HepG2 (cell line): ENCODE measurements around the gene CDX2. TPM values are rescaled to one million over a fixed set of nuclear protein-coding genes. Genes with fewer than 3 reads are reported as not detected.

Experiments used
- ATAC-seq: fragments of 200-7000 bp; cut with Tn5 transposase; 3 replicates; pipeline ENCODE4 v1.9.1; 2020; ENCODE audit warnings: mild to moderate bottlenecking, moderate library complexity
- BruUV-seq: library from RNA; stranded (reverse); fragments of 400-500 nt; replicated peaks from 2 replicates; lab custom pipeline; 2021; lab: Mats Ljungman, UMichigan
- CTCF ChIA-PET: fragments of 300-600 bp; formaldehyde crosslinking; extraction: SDS; loops from one replicate; lab custom pipeline; 2021; ENCODE audit warnings: low total read pairs, inconsistent platforms, low intra/inter-chr PET ratio; lab: Yijun Ruan, JAX
- POLR2A ChIA-PET: fragments of 350-600 bp; sonication (Branson Sonifier 250); formaldehyde crosslinking; loops from one replicate; lab custom pipeline; 2020; ENCODE audit warnings: antibody characterized with exemption, inconsistent platforms; lab: Yijun Ruan, JAX
- DNase-seq: peaks from one replicate; pipeline ENCODE4 v3.0.0-alpha.2; 2015; ENCODE audit warnings: low spot score
- FAIRE-seq: peaks from 3 replicates; lab custom pipeline; 2011; peaks lifted over from hg19 to GRCh38; lab: Jason Lieb, UNC
- H2AFZ ChIP-seq: one replicate; pipeline ENCODE4 v1.6.1; 2011; ENCODE audit warnings: low read length, inconsistent platforms
- H3K27ac ChIP-seq: fragments of 300-600 bp; 3 replicates; pipeline ENCODE4 v1.8.0; 2011; ENCODE audit warnings: mixed run types, mild to moderate bottlenecking, mixed read lengths, low read length, inconsistent platforms; ENCODE audit not compliant: insufficient read depth; ENCODE audit errors: extremely low read length
- H3K27me3 ChIP-seq, 2 experiments: fragments of 200-600 bp in 1 of 2; 2 replicates in 1 of 2; 3 replicates in 1 of 2; pipeline versions ENCODE4 v1.6.0 to v1.8.0; 2011; ENCODE audit warnings: low read length in 2 of 2, mild to moderate bottlenecking in 2 of 2, moderate library complexity in 2 of 2, inconsistent platforms in 1 of 2; ENCODE audit not compliant: insufficient read depth in 2 of 2, control insufficient read depth in 1 of 2
- H3K36me3 ChIP-seq, 2 experiments: fragments of 200-600 bp in 1 of 2; replicated peaks in 1 of 2; 2 replicates in 1 of 2; 3 replicates in 1 of 2; pipeline versions ENCODE4 v1.5.1 to v1.8.0; 2011; ENCODE audit warnings: low read length in 2 of 2, inconsistent platforms in 1 of 2; ENCODE audit not compliant: insufficient read depth in 2 of 2, control insufficient read depth in 1 of 2
- H3K4me1 ChIP-seq: 2 replicates; pipeline ENCODE4 v1.5.1; 2012; ENCODE audit warnings: low read length, inconsistent platforms; ENCODE audit not compliant: insufficient read depth
- H3K4me2 ChIP-seq: 2 replicates; pipeline ENCODE4 v1.6.0; 2011; ENCODE audit warnings: low read depth, low read length, inconsistent platforms
- H3K4me3 ChIP-seq, 3 experiments: fragments of 200-600 bp in 1 of 3; sonication (generic), shearing (Covaris generic) in 1 of 3; replicated peaks in 1 of 3; 2 replicates each; pipeline ENCODE4 v1.5.1; 2011 to 2016; ENCODE audit warnings: low read length in 3 of 3, inconsistent platforms in 2 of 3, low read depth in 2 of 3, mild to moderate bottlenecking in 2 of 3, control low read depth in 1 of 3, mixed read lengths in 1 of 3; ENCODE audit not compliant: insufficient read depth in 1 of 3
- H3K79me2 ChIP-seq: one replicate; pipeline ENCODE4 v1.6.1; 2011; ENCODE audit warnings: low read length, inconsistent platforms; ENCODE audit not compliant: insufficient read depth
- H3K9ac ChIP-seq: 2 replicates; pipeline ENCODE4 v1.6.0; 2011; ENCODE audit warnings: mild to moderate bottlenecking, low read depth, low read length, inconsistent platforms; ENCODE audit not compliant: insufficient read depth
- H3K9me3 ChIP-seq: 2 replicates; pipeline ENCODE4 v1.5.1; 2012; ENCODE audit warnings: mild to moderate bottlenecking, low read length
- H4K20me1 ChIP-seq: 2 replicates; pipeline ENCODE4 v1.6.0; 2011; ENCODE audit warnings: inconsistent platforms, mild to moderate bottlenecking, low read length, moderate library complexity; ENCODE audit not compliant: insufficient read depth
- CTCF ChIP-seq: sonication (generic); formaldehyde crosslinking; IDR thresholded peaks from 2 replicates; pipeline ENCODE4 v1.5.0; 2020; ENCODE audit warnings: mild to moderate bottlenecking, missing genetic modification reagents, moderate library complexity
- FOXO4 ChIP-seq: sonication (generic); formaldehyde crosslinking; conservative IDR thresholded peaks from 2 replicates; pipeline ENCODE4 v1.8.1; 2023; ENCODE audit warnings: missing genetic modification reagents
- GABPB1 ChIP-seq: IDR thresholded peaks from 2 replicates; pipeline ENCODE4 v1.6.1; 2016; ENCODE audit warnings: mild to moderate bottlenecking, missing genetic modification reagents, moderate library complexity, missing compliant biosample characterization
- GATAD1 ChIP-seq: IDR thresholded peaks from 2 replicates; pipeline ENCODE4 v1.6.1; 2016; ENCODE audit warnings: missing genetic modification reagents, missing compliant biosample characterization
- HNF4G ChIP-seq, 2 experiments: sonication (generic) in 1 of 2; formaldehyde crosslinking in 1 of 2; IDR thresholded peaks; 2 replicates each; pipeline versions ENCODE4 v1.4.0 to v1.6.1; 2011 to 2020; ENCODE audit warnings: borderline replicate concordance in 2 of 2, low read depth in 2 of 2, mild to moderate bottlenecking in 2 of 2, low read length in 1 of 2, missing genetic modification reagents in 1 of 2, moderate library complexity in 1 of 2
- IRF9 ChIP-seq: sonication (generic); formaldehyde crosslinking; IDR thresholded peaks from 2 replicates; pipeline ENCODE4 v1.8.0; 2022; ENCODE audit warnings: missing genetic modification reagents, mild to moderate bottlenecking, borderline replicate concordance
- RAD21 ChIP-seq: fragments of 450-650 bp; formaldehyde crosslinking; IDR thresholded peaks from 2 replicates; pipeline ENCODE4 v1.5.0; 2020; ENCODE audit warnings: mild to moderate bottlenecking
- RXRB ChIP-seq: IDR thresholded peaks from 2 replicates; pipeline ENCODE4 v1.6.1; 2016; ENCODE audit warnings: borderline replicate concordance, missing genetic modification reagents, missing compliant biosample characterization
- SMC3 ChIP-seq: IDR thresholded peaks from 2 replicates; pipeline ENCODE4 v1.6.1; 2011; ENCODE audit warnings: low read length, improper control_type of control experiment
- SNAI1 ChIP-seq: sonication (generic); formaldehyde crosslinking; IDR thresholded peaks from 2 replicates; pipeline ENCODE4 v1.5.0; 2020; ENCODE audit warnings: mild to moderate bottlenecking, missing genetic modification reagents, borderline replicate concordance
- STAG1 ChIP-seq: sonication (generic); formaldehyde crosslinking; IDR thresholded peaks from 2 replicates; pipeline ENCODE4 v1.4.0; 2020; ENCODE audit warnings: missing genetic modification reagents
- TAF15 ChIP-seq: fragments of 200-400 bp; formaldehyde crosslinking; IDR thresholded peaks from one replicate; pipeline ENCODE4 v1.6.1; 2018; ENCODE audit warnings: mild to moderate bottlenecking, low read depth, low read length; ENCODE audit not compliant: poor library complexity, severe bottlenecking
- ZFX ChIP-seq: sonication (generic); formaldehyde crosslinking; IDR thresholded peaks from 2 replicates; pipeline ENCODE4 v1.4.0; 2020; ENCODE audit warnings: mild to moderate bottlenecking, low read depth, missing genetic modification reagents, moderate library complexity
- ZFY ChIP-seq: sonication (generic); formaldehyde crosslinking; IDR thresholded peaks from 2 replicates; pipeline ENCODE4 v1.4.0; 2020; ENCODE audit warnings: missing genetic modification reagents
- ZKSCAN1 ChIP-seq: fragments of 150-350 bp; IDR thresholded peaks from 2 replicates; pipeline ENCODE4 v1.6.1; 2014; ENCODE audit warnings: low read length
- ZKSCAN5 ChIP-seq: sonication (generic); formaldehyde crosslinking; IDR thresholded peaks from 2 replicates; pipeline ENCODE4 v1.5.1; 2020; ENCODE audit warnings: mild to moderate bottlenecking, missing genetic modification reagents
- ZNF282 ChIP-seq: fragments of 450-650 bp; IDR thresholded peaks from 2 replicates; pipeline ENCODE4 v1.6.1; 2018; ENCODE audit not compliant: partially characterized antibody
- ZNF512 ChIP-seq: sonication (generic); formaldehyde crosslinking; IDR thresholded peaks from 2 replicates; pipeline ENCODE4 v1.4.0; 2020; ENCODE audit warnings: mild to moderate bottlenecking, missing genetic modification reagents
- WGBS: methylation state at CpG from one replicate; pipeline ENCODE4 v1.1.6; 2017; ENCODE audit warnings: low lambda C conversion rate; 5-methylcytosine and 5-hydroxymethylcytosine counted together
- in situ Hi-C: cut with HindIII; loops from 2 replicates; pipeline ENCODE4 v1.10.0; 2017; ENCODE audit warnings: low pct_unique_long_range_greater_than_20kb; ENCODE audit not compliant: extremely low pct_ligation_motif_present
- intact Hi-C: fragments of 100-400 bp; cut with micrococcal nuclease; formaldehyde crosslinking; loops from one replicate; pipeline ENCODE4 v1.10.0; 2022; ENCODE audit not compliant: unreplicated experiment
- polyA plus RNA-seq, 8 experiments: library from polyadenylated mRNA; depleted of rRNA in 3 of 8; stranded (reverse) in 7 of 8; unstranded in 1 of 8; fragments of >200 nt; fragmentation: Illumina TruSeq in 4 of 8; extraction: Trizol in 4 of 8; gene quantifications; 2 replicates each; pipeline versions ENCODE4 v1.2.1 to v1.2.3, GENCODE V29; 2011 to 2016; ENCODE audit warnings: low read depth in 4 of 8, missing spikeins in 1 of 8, mixed read lengths in 1 of 8; ENCODE audit not compliant: insufficient read depth in 1 of 8
- total RNA-seq, 5 experiments: library from RNA; depleted of rRNA; stranded (reverse); fragments of >200 nt; fragmentation: Illumina TruSeq; extraction: Trizol; gene quantifications; 2 replicates each; pipeline ENCODE4 v1.2.3, GENCODE V29; 2016; ENCODE audit warnings: low read depth in 1 of 5

Gene CDX2
- total and polyA plus RNA-seq, 2 of the 13 experiments (the other 11 are each of a cell fraction or from before 2014, with no cell fraction given), result 0.04 TPM; not detected in 1

GRCh38 chr13:27997904-27998522, 28.9 kb upstream of the CDX2 start:
- Histone ChIP-seq H3K27me3 (no peaks in the 10 kb centered on the region), H3K79me2 (no peaks in the 10 kb centered on the region), H3K4me2 (no peak overlapping the region), H3K9me3 (no peaks in the 10 kb centered on the region), H3K27ac (no peak overlapping the region), H3K4me1 (peaks cover 8% of the 10 kb centered on the region; the same call in 1 of the 2 replicates), H3K9ac (no peak overlapping the region), H3K4me3 (no peak overlapping the region), H4K20me1 (no peaks in the 10 kb centered on the region), H3K36me3 (no peaks in the 10 kb centered on the region), H2AFZ (no peak overlapping the region)
- TF ChIP-seq ZFY (CRISPR knock-in tag) (peak; percentile 67), SMC3 (peak; percentile 52; the same call in 1 of the 2 replicates), RXRB (CRISPR knock-in tag) (no peak), GATAD1 (no peak), FOXO4 (CRISPR knock-in tag) (no peak), RAD21 (CRISPR knock-in tag) (peak; percentile 58; the same call in 1 of the 2 replicates), SNAI1 (CRISPR knock-in tag) (no peak), ZNF282 (no peak), GABPB1 (CRISPR knock-in tag) (no peak), ZKSCAN5 (CRISPR knock-in tag) (no peak), TAF15 (no peak), ZNF512 (no peak), STAG1 (CRISPR knock-in tag) (peak; percentile 81), HNF4G (IDR thresholded peaks at IDR 0.05; ENCODE audit: borderline replicate concordance, low read depth, low read length) (no peak), HNF4G (CRISPR knock-in tag; IDR thresholded peaks at IDR 0.05; ENCODE audit: borderline replicate concordance, low read depth) (no peak), ZKSCAN1 (no peak), CTCF (CRISPR knock-in tag) (peak; percentile 78), IRF9 (no peak), ZFX (peak; percentile 69)
- peak; percentile 94 for ATAC-seq
- intact Hi-C loops, result loop anchor here (5.0 kb wide), 2 partner anchors 166 to 626 kb away; no protein-coding TSS in a partner anchor
- in situ Hi-C loops, result loop anchor here (25.0 kb wide), 1 partner anchor 511 kb away; no protein-coding TSS in a partner anchor
- FAIRE-seq, result peak; percentile 74
- DNase-seq, result peak; percentile 48
- WGBS, result 2% methylated on average over 7 of the region's 7 CpGs
- POLR2A ChIA-PET, result no interaction called here
- CTCF ChIA-PET, result interaction anchor here (0.9 to 1.6 kb wide), 2 partner anchors 129 to 636 kb away, joined by 3 to 5 read pairs; no protein-coding TSS in a partner anchor
- no TSS peak for BruUV-seq
